NCI-H69 (cell line): Measurements from ENCODE around the gene L2HGDH.

Experiments used
- DNase-seq: peaks from one replicate; lab custom pipeline; 2025; lab: John Stamatoyannopoulos, UW

Gene L2HGDH

DNA sequence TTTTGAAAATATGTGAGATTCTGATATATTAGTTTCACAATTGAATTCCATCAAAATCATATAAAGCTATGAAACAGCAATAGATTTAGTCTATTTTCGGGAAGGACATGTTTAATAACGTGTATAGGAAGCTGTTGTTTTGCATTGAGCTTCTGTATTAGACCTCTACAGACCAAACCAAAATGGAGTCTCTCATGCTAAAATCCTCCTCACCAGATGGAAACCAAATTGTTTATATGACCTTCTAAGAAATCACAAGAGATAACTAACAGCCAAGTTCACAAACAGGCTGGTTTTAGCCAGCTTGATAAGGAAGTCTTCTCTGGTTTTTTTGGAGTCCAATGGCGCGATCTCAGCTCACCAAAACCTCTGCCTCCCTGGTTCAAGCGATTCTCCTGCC, 23.9 kb downstream of the L2HGDH start:
- no peak for DNase-seq

DNA sequence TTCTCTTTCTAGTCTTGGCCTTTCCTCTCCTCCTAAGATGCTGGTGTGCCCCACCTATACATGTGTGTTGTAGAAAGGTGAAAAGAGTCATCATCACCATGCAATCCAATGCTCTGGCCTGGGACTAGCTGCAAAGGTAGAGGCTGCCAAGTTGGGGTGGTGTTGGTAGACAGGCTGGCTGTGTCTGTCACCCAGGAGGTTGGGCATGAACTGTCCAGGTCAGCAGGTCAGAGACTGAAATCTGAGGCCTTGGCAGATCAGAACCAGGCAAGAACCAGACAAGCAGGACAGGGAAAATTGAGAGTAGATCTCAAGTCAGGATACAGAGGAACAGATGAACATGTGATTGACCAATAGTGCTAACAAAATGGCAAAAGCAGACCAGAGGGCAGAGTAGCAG, 26.2 kb downstream of the L2HGDH start:
- DNase-seq: no peak

DNA sequence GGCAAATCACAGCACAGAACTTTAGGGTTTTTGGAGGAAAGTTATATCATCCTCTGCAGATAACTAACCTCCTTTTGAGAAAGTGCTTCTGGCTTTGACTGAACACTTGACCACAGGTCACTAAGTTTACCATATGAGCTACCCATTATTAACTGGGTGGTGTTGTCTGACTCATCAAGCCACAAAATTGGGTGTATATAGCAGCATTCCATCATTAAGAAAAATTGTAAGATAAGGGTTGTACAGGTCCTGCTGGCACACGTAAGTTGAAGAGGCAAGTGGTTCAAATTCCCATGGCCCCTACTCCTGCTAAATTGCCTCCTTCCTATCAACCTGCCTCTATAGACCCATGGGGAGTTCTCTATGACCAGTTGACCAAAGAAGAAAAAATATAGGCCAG, 39.5 kb downstream of the L2HGDH start:
- no peak for DNase-seq

DNA sequence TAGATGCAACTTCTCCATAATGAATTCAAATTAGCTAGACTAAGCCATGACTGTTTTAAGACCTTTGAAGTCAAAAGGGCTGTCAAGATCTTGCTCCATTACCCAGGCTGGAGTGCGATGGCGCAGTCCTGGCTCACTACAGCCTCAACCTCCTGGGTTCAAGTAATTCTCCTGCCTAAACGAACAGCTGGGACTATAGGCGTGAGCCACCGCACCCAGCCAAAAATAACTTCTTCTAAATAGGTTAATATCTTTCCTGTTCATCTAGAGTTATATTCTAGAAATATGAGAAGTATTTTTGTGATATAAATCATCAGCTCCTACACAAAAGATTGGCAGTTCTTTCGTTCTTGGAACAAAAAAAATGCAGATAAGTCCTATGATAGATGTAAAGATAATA, 41.1 kb downstream of the L2HGDH start:
- DNase-seq: no peak

DNA sequence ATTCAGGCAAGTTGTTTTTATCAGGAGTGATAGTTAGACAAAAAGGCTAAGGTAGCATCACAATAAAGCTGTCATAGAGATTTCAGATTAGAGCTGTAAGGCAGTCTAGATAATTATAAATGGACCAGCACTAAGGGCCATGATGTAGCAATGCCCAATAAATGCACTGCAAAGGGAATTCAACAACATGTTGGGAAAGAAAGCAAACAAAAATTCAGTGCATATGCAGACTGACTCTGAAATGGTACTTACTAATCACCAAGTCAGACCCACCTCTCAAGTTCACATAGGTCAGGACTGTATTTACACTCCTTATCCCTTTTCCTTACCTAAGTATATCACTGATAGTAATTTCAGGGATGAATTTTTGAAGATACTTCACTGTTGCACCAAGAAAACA, 47.0 kb downstream of the L2HGDH start:
- DNase-seq: no peak

DNA sequence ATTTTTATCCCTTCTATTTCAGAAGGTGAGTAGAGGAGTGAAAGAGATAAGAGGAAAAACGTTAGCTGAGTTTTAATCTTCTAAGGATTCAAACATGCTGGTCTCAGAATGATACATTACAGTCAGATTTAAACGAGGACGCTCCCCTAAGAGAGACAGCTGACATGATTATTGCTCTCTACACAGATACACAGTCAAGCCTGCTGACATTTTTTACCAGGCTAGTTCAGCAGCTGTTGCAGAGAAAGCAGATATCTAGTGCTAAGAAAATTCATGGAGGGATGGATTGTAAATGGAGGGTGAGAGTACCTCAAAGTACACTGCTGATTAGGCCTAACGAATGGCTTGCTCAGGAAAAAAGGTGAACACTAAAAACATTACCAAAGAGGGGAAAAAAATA, 48.7 kb downstream of the L2HGDH start:
- DNase-seq: no peak

DNA sequence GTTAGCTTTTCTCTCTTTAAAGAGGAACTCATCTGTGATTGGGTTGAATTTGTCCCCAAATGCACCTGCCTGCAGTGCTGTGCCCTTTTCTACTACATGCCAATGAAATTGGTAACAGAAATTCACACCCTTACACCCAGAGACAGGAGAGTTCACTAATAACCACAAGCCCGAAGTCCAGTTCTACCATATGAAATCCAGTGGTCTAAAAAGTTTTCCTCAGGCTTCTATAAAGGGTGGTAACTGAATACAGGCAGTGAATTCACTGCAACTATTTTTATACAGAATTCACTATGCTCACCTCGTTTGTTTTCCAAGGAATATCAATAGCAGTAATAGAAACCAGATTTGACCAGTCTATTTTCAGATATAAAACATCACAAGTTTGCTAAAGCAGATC, 49.2 kb downstream of the L2HGDH start:
- DNase-seq: no peak

DNA sequence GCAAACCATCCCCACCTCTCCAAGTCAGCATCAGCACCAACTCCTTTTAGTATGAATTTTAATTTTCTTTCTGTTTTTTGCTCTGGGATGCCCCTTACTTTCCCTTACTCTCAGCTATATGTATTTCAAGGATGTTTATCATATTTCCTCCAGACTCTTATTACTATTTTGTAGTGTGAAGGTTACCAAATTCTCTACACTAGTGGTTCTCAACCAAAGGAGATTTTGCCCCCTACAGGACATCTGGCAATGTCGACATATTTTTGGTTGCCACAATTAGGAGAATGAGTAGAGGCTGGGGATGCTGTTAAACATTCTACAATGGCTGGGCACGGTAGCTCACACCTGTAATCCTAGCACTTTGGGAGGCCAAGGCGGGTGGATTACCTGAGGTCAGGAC, 51.5 kb downstream of the L2HGDH start:
- peak; percentile 54 for DNase-seq

DNA sequence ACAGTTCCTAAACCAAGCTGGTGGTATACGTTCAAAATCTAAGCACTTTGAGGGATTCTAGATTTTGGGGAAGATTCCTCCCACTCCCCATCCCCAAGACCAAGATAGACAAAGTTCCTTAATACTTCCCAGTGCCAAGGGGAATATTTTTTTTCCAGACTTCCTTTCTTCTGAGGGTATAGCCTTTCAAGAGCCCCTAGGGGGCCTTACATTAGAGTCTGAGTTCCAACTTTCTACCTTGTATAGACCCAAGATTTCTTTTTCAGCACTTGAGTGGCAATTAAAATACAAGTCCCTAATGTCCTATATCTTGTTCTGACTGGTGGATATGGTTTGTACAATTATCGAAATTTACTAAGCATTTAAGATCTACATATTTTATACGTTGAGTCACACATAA, 52.0 kb downstream of the L2HGDH start:
- no peak for DNase-seq

DNA sequence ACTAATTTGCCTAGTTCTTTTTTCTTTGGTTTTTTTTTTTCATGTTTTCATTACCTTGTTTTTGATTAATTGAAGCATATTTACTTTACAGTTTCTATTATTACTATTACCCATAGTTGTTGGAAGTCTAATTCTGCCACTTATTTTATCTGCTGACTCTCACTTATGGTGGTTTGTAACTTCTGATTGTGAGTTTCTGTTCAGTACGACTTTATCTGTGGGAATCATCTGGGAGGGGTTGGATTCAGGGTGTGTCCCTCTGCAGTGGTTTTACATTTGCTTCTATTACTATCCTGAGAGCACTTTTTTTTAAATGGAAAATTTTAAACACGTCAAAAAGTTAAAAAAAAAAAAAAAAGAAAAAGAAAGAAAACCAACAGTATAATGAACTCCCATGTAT, 54.3 kb downstream of the L2HGDH start:
- DNase-seq: no peak

DNA sequence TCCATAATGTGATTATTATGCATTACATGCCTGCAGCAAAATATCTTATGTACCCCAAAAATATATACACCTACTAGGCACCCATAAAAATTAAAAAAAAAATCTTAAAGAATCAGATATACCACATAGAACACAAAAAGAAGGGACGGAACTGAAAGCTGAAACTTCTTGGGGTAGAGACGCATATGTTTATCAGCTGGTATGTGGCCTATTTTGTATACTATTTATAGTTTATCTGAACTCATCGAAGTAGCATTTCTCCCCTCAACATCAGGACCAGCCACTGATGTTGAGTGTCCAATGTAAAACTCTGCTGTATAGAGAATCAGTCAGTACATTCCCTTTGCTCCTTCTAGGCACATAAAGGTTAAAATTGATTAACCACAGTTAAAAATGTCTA, 57.8 kb downstream of the L2HGDH start:
- DNase-seq: no peak

DNA sequence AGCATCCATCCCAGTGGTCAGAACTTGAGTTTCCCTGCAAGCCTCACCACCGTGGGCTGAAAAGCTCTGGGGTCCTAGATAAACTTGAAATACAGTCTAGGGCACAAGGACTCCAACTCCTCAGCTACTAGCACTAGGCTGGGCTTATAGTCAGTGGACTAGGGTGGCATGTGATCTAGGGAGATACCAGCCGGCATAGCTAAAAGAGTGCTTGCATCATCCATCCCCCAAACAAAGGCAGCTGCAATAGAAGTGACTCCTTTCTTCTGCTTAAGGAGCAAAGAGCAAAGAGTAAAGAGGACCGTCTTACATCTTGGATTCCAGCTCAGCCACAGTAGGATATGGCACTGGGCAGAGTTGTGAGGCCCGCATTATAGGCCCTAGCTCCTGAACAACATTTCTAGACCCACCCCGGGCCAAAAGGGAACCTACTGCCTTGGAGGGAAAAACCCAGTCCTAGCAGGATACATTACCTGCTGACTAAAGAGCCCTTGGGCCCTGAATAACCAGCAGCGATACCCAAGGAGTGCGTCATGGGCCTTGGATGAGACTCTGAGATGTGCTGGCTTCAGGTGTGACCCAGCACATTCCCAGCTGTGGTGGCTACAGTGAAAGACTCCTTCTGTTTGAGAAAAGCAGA, 62.8 kb downstream of the L2HGDH start:
- no peak for DNase-seq

DNA sequence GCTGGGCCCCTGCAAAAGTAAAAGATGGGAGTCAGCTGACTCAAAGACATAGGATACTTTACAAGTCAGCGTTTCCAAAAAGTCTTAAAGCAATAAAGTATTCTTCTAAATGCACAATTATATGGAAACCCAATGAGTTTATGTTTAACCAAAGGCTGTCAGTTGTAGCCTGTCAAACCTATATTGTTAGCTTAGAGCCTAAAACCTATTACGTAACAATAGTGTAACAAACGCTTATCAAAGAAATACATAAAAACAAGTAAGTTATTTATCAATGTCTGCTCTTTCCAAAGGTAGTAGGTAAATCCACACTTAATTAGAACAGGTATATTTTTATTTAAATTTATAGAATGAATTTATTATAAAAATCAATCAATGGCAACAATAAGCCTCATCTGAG, 64.8 kb downstream of the L2HGDH start:
- DNase-seq: no peak

DNA sequence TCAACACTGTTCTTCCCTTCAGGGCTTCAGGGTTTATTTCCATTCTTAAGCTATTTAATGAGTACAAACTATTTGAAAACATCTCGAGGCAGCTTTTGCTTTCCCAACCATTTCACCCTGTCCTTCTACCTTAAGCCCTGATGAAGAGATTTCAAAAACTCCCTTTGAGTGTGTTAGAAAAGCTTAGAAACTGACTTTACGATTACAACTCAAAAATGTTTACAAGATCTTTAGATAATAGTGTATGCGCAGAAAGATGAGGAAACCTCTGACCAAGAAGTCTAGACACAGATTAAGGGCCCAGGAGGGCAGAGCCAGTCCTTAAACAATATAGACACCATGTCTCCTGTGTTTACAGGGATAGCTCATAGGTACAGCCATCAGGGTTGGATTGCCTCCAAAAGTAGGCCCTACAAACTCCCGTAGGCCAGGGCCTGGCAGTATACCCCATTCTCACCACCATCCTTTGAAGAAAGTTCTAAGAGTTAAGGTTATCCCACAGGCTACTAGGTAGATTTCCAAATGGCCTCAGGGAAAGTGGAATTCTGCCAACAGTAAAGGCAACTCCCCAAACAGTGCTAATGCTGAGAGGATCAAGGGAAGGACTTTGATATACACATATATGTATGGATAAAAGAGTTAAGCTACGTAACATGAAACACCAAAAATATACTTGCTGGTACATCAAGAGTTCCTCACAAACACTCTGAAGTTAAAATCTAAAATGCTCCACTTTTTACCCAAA, 69.3 kb downstream of the L2HGDH start:
- DNase-seq: peak; percentile 15

DNA sequence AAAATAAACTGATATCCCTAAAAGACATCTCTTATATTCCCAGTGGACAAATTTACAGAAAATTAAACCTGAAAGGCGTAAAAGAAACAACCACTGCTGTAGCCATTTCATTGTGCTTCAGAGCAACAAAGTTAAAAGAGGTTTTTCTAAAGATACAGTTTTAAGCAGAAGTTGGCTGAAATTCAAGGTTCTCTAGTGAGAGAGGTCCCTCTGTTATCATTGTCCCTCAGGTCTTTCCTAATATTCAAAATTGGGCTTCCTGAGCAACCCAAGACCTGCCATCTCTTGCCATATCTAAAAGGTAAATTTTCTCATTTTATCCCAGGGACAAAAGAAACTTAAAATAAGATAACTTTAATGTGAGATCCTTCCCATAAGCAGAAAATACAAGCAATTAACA, 69.9 kb downstream of the L2HGDH start:
- no peak for DNase-seq

DNA sequence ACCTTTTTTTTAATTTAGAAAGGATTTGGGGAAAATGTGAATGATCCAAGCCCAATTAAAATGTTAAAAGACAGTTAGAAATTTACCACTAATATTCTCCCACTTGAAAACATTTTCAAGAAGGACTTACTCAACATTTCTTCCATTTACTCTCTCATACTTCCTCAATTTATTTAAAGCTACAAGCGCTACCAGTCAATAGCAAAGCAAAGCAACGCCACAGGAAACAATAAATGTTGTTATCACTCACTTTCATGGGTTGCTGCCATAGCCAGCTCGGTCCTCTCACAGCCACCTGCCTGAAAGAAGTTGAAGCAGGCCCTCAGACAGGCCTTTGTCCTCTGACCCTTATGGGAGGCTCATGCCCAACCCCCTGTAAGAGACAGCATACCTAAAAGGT, 74.6 kb downstream of the L2HGDH start:
- no peak for DNase-seq

DNA sequence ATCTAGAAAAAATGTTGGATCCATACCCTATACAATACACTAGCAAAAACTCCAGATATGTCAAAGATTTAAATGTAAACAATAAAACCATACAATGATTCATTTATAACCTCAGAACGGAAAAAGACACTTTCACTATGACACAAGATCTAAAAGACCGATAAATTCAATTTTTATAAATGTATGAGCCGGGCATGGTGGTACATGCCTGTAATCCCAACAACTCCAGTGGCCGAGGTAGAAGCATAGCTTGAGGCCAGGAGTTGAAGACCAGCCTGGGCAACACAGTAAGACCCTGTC, 78.1 kb downstream of the L2HGDH start:
- DNase-seq: no peak

DNA sequence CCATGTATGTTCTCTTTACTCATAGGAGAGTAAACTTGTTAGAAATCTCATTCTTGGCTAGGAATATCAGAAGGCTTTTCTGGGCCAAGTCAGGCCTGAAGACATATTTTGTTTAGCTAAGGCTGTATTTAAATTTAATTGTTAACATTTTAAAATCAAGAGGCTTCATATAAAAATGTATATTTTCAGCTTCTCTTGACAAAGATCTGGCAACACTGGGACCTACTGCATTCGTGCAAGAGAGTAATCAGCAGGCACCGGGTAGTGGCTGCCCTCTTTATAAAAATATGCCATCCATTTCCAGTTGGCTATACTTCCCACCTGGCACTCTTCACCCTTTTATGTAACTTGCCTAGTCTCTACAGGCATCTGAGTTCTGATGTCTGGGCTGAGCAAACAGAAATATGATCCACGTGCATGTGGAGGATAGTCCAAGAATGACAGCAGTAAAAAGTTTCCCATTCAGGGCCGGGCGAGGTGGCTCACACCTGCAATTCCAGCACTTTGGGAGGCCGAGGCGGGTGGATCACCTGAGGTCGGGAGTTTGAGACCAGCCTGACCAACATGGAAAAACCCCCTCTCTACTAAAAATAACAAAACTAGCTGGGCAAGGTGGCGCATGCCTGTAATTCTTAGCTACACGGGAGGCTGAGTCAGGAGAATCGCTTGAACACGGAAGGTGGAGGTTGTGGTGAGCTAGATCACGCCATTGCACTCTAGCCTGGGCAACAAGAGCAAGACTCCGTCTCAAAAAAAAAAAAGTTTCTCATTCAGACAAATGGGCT, 78.7 kb downstream of the L2HGDH start:
- peak; percentile 54 for DNase-seq

DNA sequence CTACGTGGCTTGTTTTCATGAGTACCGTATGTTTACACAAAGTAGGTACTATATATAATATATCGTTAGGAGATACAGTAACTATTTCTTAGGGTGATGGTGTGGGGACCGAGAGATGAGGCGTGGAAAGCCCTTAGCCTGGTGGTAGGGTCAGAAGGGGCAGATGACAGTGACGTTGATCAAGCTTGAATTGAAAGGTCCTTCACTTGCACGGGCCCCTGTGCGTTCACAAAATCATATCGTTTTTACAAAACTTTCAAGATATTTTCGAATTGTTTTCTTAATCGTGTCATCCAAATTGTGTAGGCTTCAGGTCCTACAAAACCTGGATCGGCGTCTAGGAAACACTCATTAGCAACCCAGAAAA, 79.8 kb downstream of the L2HGDH start:
- DNase-seq: no peak

DNA sequence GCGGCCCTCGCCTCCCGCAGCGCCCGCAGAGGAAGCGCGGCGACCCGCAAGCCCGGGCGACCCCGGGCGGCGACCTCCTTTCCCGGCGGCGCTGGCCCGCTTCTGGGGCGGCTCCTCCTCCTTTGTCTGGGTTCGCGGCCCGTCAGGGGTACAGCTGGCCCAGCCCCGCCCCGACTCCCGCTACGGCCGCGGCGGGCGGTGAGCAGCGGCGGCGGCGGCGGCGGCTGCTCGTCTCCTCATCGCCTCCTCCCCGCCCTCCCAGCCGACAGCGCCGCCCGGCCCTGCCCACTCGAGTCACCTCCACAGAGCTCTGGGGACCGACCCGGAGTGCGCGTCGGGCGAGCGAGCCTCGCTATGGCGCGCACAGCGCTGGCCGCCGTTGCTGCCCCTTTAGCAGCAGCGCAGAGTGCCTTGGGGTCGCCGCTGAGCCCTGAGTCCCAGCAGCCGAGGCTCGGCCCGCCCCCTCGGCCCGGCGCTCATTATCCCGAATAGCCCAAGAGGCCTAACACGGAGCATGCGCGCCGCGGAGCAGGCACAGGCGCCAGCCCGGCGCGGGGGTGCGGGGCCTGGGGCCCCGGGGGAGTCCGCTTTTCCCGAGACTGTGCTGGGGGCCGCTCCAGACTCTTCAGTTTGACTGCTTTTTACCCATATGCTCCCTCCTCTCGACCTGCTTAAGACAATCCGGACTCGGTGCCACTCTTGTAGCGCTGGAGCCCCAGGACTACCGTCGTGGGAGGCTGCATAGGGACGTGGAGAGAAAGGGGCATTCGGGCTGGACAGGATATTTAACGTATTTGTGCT, 80.4 kb downstream of the L2HGDH start, which contains the start of gene SOS2:
Gene SOS2, minus strand, starts transcription at position 104 of the 801 bp plus-strand sequence. CDS start 295 bp downstream, outside the sequence.
- DNase-seq: peak; percentile 97

DNA sequence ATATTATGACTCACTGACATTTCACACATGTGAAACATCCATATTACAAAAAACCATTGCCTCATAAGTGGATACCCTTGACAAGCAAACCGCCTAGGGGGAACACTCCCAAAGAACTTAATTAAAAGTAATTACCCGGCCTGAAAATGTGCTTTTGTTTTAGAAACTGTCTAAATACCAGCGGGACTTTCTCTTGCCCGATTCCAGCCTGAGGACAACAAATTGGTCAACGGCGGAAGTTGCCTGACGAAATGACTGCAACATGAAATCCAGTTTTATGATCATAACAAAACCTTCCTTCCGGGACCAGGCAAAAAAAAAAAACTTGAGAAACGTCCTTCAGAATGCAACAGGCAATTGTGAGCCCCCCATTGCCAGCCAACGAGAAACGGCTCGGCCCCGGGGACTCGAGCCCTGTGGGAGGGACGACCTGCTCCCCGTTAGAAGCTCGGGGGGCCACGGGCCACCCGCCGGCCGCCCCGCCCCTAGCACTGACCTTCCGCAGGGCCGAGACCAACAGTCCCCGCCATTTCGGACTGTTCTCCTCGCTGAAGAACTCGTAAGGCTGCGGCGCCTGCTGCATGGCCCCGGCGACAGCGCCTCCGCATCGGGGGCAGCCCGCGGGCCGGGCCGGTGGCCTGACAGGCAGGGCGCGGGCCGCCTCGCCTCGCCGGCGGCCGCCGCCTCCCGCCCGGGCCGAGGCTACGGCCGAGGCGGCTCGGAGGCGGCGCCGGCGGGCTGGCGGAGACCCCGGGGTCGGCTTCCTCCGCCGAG, 81.1 kb downstream of the L2HGDH start:
- DNase-seq: peak; percentile 85

DNA sequence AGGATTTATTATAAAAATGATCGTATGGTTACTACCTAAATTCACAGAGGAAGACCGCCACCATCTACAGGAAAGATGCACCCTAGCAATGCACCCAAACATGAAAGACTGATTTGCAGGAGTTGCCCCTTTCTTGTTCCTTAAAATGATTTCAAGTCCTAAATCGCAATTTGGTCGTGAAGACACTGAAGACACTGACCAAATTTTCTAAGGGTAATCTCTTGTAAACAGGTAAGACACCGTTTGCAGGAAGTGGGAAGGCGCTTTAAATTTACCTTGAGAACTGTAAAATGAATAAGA, 81.7 kb downstream of the L2HGDH start:
- no peak for DNase-seq
